Measurements from ENCODE around the gene GARIN5B. TPM values are rescaled to one million over a fixed set of nuclear protein-coding genes. Genes with fewer than 3 reads are reported as not detected.

Gene GARIN5B
- polyA plus RNA-seq, 1 of the 3 experiments (the other 2 are of a cell fraction) = not detected

DNA sequence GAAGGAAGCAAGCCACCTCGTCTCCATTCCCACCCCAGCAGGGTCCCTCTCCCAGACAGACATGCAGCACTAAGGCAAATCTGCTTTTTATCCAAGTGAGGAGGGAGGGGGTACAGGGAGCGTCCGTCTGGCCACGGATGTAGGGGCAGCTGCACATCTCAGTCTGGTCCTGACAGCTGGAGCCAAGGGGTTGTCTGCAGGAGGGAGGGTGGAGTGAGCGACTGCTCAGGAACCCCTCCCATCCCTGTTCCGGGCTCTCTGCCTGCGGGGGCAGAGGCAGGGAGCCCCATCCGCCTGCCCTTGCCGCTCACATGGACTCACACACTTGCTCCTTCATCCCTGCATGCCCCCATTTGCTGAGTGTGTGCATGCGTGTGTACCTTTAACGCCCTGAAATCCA, 16.1 kb upstream of the GARIN5B start:
- WGBS (ENCODE audit: low lambda C conversion rate) = 76% methylated on average over 7 of the region's 11 CpGs
- Histone ChIP-seq H3K36me3 (replicated peaks in 1 of 2; ENCODE audit: control insufficient read depth in 1 of 2, insufficient read depth in 2 of 2, low read length in 1 of 2) (no peaks in the 10 kb centered on the region), H3K4me3 (ENCODE audit: low read depth in 2 of 2, low read length in 1 of 2) (no peak overlapping the region), H3F3A (replicated peaks; ENCODE audit: insufficient read depth) (no peaks in the 10 kb centered on the region), H3K27ac (ENCODE audit: low read depth in 2 of 2, low read length in 1 of 2) (no peak overlapping the region), H3K9me3 (no peaks in the 10 kb centered on the region), H3K27me3 (ENCODE audit: insufficient read depth) (no peaks in the 10 kb centered on the region), H4K20me1 (ENCODE audit: insufficient read depth) (no peaks in the 10 kb centered on the region), H3K4me2 (no peak overlapping the region), H3K9ac (no peak overlapping the region), H3K9me2 (no peaks in the 10 kb centered on the region), H3K79me2 (ENCODE audit: insufficient read depth) (no peaks in the 10 kb centered on the region), H3K4me1 (ENCODE audit: control insufficient read depth in 1 of 2, insufficient read depth in 2 of 2, low read depth in 1 of 2, low read length in 1 of 2) (peaks cover 2 to 12% of the 10 kb centered on the region in 2 experiments; a peak in 3 of 4 replicates), H2AFZ (ENCODE audit: low read depth) (no peak overlapping the region)
- POLR2A ChIA-PET = interaction anchor here (1.6 kb wide), 1 partner anchor 28 kb away, joined by 5 read pairs; no protein-coding TSS in a partner anchor
- peak; percentile 37 for DNase-seq
- CTCF ChIA-PET = no interaction called here
- TF ChIP-seq NRF1 (IDR thresholded peaks at IDR 0.05; ENCODE audit: low read depth, low read length) (no peak), REST (IDR thresholded peaks at IDR 0.05; ENCODE audit: low read depth, low read length) (no peak), GABPA (IDR thresholded peaks at IDR 0.05; ENCODE audit: low read depth) (no peak), USF2 (IDR thresholded peaks at IDR 0.05; ENCODE audit: borderline replicate concordance, low read depth, low read length) (no peak), TEAD4 (IDR thresholded peaks at IDR 0.05; ENCODE audit: borderline replicate concordance, insufficient read depth) (no peak), ELF1 (IDR thresholded peaks at IDR 0.05) (no peak), TAF1 (IDR thresholded peaks at IDR 0.05; ENCODE audit: borderline replicate concordance, low read depth, low read length) (no peak)
- TF ChIP-seq, protein P1, sequence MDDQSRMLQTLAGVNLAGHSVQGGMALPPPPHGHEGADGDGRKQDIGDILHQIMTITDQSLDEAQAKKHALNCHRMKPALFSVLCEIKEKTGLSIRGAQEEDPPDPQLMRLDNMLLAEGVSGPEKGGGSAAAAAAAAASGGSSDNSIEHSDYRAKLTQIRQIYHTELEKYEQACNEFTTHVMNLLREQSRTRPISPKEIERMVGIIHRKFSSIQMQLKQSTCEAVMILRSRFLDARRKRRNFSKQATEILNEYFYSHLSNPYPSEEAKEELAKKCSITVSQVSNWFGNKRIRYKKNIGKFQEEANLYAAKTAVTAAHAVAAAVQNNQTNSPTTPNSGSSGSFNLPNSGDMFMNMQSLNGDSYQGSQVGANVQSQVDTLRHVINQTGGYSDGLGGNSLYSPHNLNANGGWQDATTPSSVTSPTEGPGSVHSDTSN (IDR thresholded peaks at IDR 0.05) = no peak
- TF ChIP-seq, protein P2, sequence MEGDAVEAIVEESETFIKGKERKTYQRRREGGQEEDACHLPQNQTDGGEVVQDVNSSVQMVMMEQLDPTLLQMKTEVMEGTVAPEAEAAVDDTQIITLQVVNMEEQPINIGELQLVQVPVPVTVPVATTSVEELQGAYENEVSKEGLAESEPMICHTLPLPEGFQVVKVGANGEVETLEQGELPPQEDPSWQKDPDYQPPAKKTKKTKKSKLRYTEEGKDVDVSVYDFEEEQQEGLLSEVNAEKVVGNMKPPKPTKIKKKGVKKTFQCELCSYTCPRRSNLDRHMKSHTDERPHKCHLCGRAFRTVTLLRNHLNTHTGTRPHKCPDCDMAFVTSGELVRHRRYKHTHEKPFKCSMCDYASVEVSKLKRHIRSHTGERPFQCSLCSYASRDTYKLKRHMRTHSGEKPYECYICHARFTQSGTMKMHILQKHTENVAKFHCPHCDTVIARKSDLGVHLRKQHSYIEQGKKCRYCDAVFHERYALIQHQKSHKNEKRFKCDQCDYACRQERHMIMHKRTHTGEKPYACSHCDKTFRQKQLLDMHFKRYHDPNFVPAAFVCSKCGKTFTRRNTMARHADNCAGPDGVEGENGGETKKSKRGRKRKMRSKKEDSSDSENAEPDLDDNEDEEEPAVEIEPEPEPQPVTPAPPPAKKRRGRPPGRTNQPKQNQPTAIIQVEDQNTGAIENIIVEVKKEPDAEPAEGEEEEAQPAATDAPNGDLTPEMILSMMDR (IDR thresholded peaks at IDR 0.05) = no peak
